ENCODE results near the gene RALGAPA2. TPM values are rescaled to one million over a fixed set of nuclear protein-coding genes. Genes with fewer than 3 reads are reported as not detected.

Gene RALGAPA2
- total and polyA plus RNA-seq, 2 donors (not counting 3 experiments of a cell fraction or from before 2014, with no cell fraction given) = 10.0 to 46.8 TPM

DNA sequence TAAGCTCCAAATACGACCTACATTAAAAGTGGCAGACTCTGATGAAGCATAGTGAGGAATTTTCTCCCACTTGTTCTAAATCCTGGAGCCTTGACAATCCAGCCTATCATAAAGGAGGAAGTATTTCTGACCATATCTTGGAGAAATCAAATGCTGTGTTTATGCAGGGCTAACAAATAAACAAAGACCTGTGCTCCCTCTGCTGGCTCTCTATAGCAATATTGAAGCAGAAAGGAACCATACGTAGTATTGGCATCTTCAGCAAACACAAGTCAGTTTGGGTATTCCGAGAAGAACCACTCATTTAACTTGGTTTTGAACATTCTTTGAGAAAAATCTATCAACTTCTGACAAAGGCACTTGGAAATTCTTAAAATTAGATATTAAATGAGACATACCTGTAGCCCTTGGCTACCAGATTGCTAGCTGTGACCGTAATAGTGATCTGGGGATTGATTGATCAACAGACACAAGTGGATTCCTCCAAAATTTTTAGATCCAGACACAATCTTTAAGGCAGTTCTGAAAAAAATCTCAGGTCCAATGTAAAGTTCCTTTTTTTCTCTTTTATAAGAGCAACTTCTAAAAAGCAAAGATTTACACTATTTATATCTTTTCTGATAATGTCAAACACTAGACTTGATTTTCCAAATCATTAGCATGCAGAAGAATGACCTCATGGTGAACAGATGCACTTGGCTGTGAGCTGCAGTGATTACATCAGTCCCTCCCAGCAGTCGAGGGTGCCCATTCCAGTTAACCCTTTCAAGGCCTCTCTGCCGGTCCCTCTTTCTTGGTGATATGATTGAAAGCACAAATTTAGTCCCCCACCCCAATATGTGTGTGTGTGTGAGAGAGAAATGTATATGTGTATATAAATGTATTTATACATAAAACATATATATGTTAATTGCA is 304.3 kb downstream of the RALGAPA2 start:
- intact Hi-C loops (cut with micrococcal nuclease) = no loop called here

DNA sequence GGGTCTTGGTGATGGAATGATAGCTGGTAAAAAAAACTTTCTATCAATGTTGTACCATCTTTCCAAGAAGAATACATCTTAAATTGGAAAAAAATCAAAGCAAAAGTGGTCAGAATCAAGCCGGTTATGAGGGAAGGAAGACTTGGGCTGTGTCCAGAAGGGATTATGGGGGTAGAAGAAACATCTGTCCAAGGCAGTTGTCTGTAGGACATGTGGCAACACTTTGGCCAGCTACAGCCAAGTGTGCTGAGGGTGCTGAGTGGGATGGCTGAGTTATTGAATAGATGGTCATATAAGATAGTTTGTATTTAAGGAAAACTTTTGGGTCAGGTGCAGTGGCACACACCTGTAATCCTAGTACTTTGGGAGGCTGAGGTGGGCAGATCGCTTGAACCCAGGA is 306.1 kb downstream of the RALGAPA2 start:
- Histone ChIP-seq H2AFZ (ENCODE audit: low read depth, low read length) (no peak overlapping the region), H3K4me1 (ENCODE audit: control insufficient read depth, extremely low read depth, insufficient read depth, low read length) (no peaks in the 10 kb centered on the region), H3K4me3 (replicated peaks in 1 of 3; ENCODE audit: insufficient read depth in 1 of 3, low read depth in 1 of 3, low read length in 3 of 3) (no peak overlapping the region), H3K9me1 (replicated peaks; ENCODE audit: control insufficient read depth, extremely low read depth, insufficient read depth, low read length) (no peaks in the 10 kb centered on the region), H3K9ac (replicated peaks; ENCODE audit: extremely low read depth, insufficient read depth, low read length) (no peak overlapping the region), H3K27me3 (ENCODE audit: control insufficient read depth in 2 of 2, insufficient read depth in 2 of 2, low read length in 2 of 2) (no peaks in the 10 kb centered on the region), H4K20me1 (replicated peaks; ENCODE audit: control insufficient read depth, extremely low read depth, insufficient read depth, low read length) (no peaks in the 10 kb centered on the region), H3K9me3 (replicated peaks; ENCODE audit: control insufficient read depth, insufficient read depth, low read length) (no peaks in the 10 kb centered on the region), H3K4me2 (ENCODE audit: insufficient read depth, low read length) (no peak overlapping the region), H3K27ac (ENCODE audit: insufficient read depth, low read depth, low read length) (no peak overlapping the region), H3K79me2 (ENCODE audit: control insufficient read depth, insufficient read depth, low read length) (no peaks in the 10 kb centered on the region), H3K36me3 (ENCODE audit: control insufficient read depth in 2 of 2, extremely low read depth in 1 of 2, insufficient read depth in 2 of 2, low read length in 2 of 2) (peaks cover 0 to 5% of the 10 kb centered on the region in 2 experiments)
- TF ChIP-seq MYC (IDR thresholded peaks at IDR 0.05; ENCODE audit: low read depth, low read length) = no peak
- TF ChIP-seq, protein P1, sequence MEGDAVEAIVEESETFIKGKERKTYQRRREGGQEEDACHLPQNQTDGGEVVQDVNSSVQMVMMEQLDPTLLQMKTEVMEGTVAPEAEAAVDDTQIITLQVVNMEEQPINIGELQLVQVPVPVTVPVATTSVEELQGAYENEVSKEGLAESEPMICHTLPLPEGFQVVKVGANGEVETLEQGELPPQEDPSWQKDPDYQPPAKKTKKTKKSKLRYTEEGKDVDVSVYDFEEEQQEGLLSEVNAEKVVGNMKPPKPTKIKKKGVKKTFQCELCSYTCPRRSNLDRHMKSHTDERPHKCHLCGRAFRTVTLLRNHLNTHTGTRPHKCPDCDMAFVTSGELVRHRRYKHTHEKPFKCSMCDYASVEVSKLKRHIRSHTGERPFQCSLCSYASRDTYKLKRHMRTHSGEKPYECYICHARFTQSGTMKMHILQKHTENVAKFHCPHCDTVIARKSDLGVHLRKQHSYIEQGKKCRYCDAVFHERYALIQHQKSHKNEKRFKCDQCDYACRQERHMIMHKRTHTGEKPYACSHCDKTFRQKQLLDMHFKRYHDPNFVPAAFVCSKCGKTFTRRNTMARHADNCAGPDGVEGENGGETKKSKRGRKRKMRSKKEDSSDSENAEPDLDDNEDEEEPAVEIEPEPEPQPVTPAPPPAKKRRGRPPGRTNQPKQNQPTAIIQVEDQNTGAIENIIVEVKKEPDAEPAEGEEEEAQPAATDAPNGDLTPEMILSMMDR (IDR thresholded peaks at IDR 0.05; ENCODE audit: extremely low read depth in 1 of 2, insufficient read depth in 1 of 2, low read depth in 1 of 2, low read length in 2 of 2) = no peak
- no peak for TF ChIP-seq JUN (IDR thresholded peaks at IDR 0.05; ENCODE audit: borderline replicate concordance, insufficient read depth, insufficient read length, low read depth)
- no peak for TF ChIP-seq POLR2AphosphoS5 (IDR thresholded peaks at IDR 0.05; ENCODE audit: insufficient read depth, low read depth, low read length)
- no peak for TF ChIP-seq EZH2 (IDR thresholded peaks at IDR 0.05; ENCODE audit: borderline replicate concordance, low read depth, low read length, severe bottlenecking)
- TF ChIP-seq FOS (IDR thresholded peaks at IDR 0.05; ENCODE audit: borderline replicate concordance, insufficient read depth, low read length) = no peak
- no peak for TF ChIP-seq POLR2A (IDR thresholded peaks at IDR 0.05; ENCODE audit: low read depth, low read length)
- no peak for TF ChIP-seq GATA2 (IDR thresholded peaks at IDR 0.05; ENCODE audit: insufficient read depth, insufficient read length, low read depth, low read length)
- TF ChIP-seq, protein P2, sequence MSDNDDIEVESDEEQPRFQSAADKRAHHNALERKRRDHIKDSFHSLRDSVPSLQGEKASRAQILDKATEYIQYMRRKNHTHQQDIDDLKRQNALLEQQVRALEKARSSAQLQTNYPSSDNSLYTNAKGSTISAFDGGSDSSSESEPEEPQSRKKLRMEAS (IDR thresholded peaks at IDR 0.05; ENCODE audit: insufficient read depth, insufficient read length) = no peak
- no TSS peak for BruUV-seq (replicated peaks)
- ChIA-PET CTCF (no interaction called here), POLR2A (no interaction called here)
- dilution Hi-C loops (cut with MboI; ENCODE audit: extremely low pct_ligation_motif_present, low sequenced_read_pairs) (no loop called here), intact Hi-C loops (cut with micrococcal nuclease) (no loop called here)
- no peak for DNase-seq (ENCODE audit: low read depth, low spot score)
- no peak for FAIRE-seq

More for the DNA sequence above, 304.3 kb downstream of the RALGAPA2 start:
- peaks cover 0 to 5% of the 10 kb centered on the region in 2 experiments for H3K36me3 ChIP-seq (ENCODE audit: control insufficient read depth in 2 of 2, extremely low read depth in 1 of 2, insufficient read depth in 2 of 2, low read length in 2 of 2)
- H3K9me1 ChIP-seq (replicated peaks; ENCODE audit: control insufficient read depth, extremely low read depth, insufficient read depth, low read length) = no peaks in the 10 kb centered on the region
- no peaks in the 10 kb centered on the region for H3K9me3 ChIP-seq (replicated peaks; ENCODE audit: control insufficient read depth, insufficient read depth, low read length)
- H3K79me2 ChIP-seq (ENCODE audit: control insufficient read depth, insufficient read depth, low read length) = no peaks in the 10 kb centered on the region
- no peak for TF ChIP-seq GATA2 (IDR thresholded peaks at IDR 0.05; ENCODE audit: insufficient read depth, insufficient read length, low read depth, low read length)
- TF ChIP-seq FOS (IDR thresholded peaks at IDR 0.05; ENCODE audit: borderline replicate concordance, insufficient read depth, low read length) = no peak
- no peak for TF ChIP-seq MYC (IDR thresholded peaks at IDR 0.05; ENCODE audit: low read depth, low read length)
- TF ChIP-seq, protein P2 (IDR thresholded peaks at IDR 0.05; ENCODE audit: insufficient read depth, insufficient read length) = no peak
- TF ChIP-seq JUN (IDR thresholded peaks at IDR 0.05; ENCODE audit: borderline replicate concordance, insufficient read depth, insufficient read length, low read depth) = no peak
- H3K4me2 ChIP-seq (ENCODE audit: insufficient read depth, low read length) = no peak overlapping the region
- H3K4me3 ChIP-seq (replicated peaks in 1 of 3; ENCODE audit: insufficient read depth in 1 of 3, low read depth in 1 of 3, low read length in 3 of 3) = no peak overlapping the region
- ChIA-PET CTCF (interaction anchor here (1.5 kb wide), 1 partner anchor 11 kb away, joined by 4 read pairs; no protein-coding TSS in a partner anchor), POLR2A (no interaction called here)
- no TSS peak for BruUV-seq (replicated peaks)
- no peaks in the 10 kb centered on the region for H4K20me1 ChIP-seq (replicated peaks; ENCODE audit: control insufficient read depth, extremely low read depth, insufficient read depth, low read length)
- no peak for DNase-seq (ENCODE audit: low read depth, low spot score)
- H2AFZ ChIP-seq (ENCODE audit: low read depth, low read length) = no peak overlapping the region
- FAIRE-seq = no peak
- no peaks in the 10 kb centered on the region for H3K27me3 ChIP-seq (ENCODE audit: control insufficient read depth in 2 of 2, insufficient read depth in 2 of 2, low read length in 2 of 2)
- no peak overlapping the region for H3K9ac ChIP-seq (replicated peaks; ENCODE audit: extremely low read depth, insufficient read depth, low read length)
- dilution Hi-C loops (cut with MboI; ENCODE audit: extremely low pct_ligation_motif_present, low sequenced_read_pairs) = no loop called here
- H3K4me1 ChIP-seq (ENCODE audit: control insufficient read depth, extremely low read depth, insufficient read depth, low read length) = peaks cover 6% of the 10 kb centered on the region
- H3K27ac ChIP-seq (ENCODE audit: insufficient read depth, low read depth, low read length) = no peak overlapping the region

Data from endothelial cell of umbilical vein (primary cell).